GM12878 (cell line): ENCODE results near the gene ELL2. TPM values are rescaled to one million over a fixed set of nuclear protein-coding genes. Genes with fewer than 3 reads are reported as not detected.

Experiments used
- ATAC-seq: fragments of 200-7000 bp; cut with Tn5 transposase; 3 replicates; pipeline ENCODE4 v1.9.1; 2020; ENCODE audit warnings: mild to moderate bottlenecking, moderate library complexity
- BruUV-seq: library from RNA; stranded (reverse); fragments of 400-500 nt; replicated peaks from 2 replicates; lab custom pipeline; 2021; lab: Mats Ljungman, UMichigan
- CTCF ChIA-PET: fragments of 300-600 bp; sonication (Branson Sonifier 250); formaldehyde crosslinking; extraction: SDS; loops from one replicate; lab custom pipeline; 2021; ENCODE audit warnings: inconsistent platforms; lab: Yijun Ruan, JAX
- POLR2A ChIA-PET: fragments of 350-600 bp; formaldehyde crosslinking; extraction: SDS; loops from one replicate; lab custom pipeline; 2021; ENCODE audit warnings: inconsistent platforms; lab: Charles Lee
- RAD21 ChIA-PET: fragments of 300-600 bp; sonication (Branson Sonifier 250); formaldehyde crosslinking; loops from one replicate; lab custom pipeline; 2023; ENCODE audit warnings: antibody characterized with exemption; ENCODE audit not compliant: unreplicated experiment; lab: Charles Lee
- SMC1A ChIA-PET: fragments of 300-600 bp; sonication (Branson Sonifier 250); formaldehyde crosslinking; loops from one replicate; lab custom pipeline; 2023; ENCODE audit not compliant: unreplicated experiment, uncharacterized antibody; lab: Charles Lee
- DNase-seq: peaks from one replicate; pipeline ENCODE4 v3.0.0-alpha.2; 2011; ENCODE audit warnings: low read depth, low spot score
- FAIRE-seq: peaks from 3 replicates; lab custom pipeline; 2011; peaks lifted over from hg19 to GRCh38; lab: Jason Lieb, UNC
- H2AFZ ChIP-seq: 2 replicates; pipeline ENCODE4 v1.6.0; 2011; ENCODE audit warnings: low read depth, low read length, control low read depth; ENCODE audit not compliant: control insufficient read depth
- H3K27ac ChIP-seq: 2 replicates; pipeline ENCODE4 v1.5.1; 2011; ENCODE audit warnings: control low read depth; ENCODE audit not compliant: control insufficient read depth, insufficient read depth
- H3K27me3 ChIP-seq, 2 experiments: replicated peaks in 1 of 2; 2 replicates each; pipeline versions ENCODE4 v1.6.0 to v1.6.1; 2011; ENCODE audit warnings: low read length in 1 of 2; ENCODE audit not compliant: control insufficient read depth in 2 of 2, insufficient read depth in 2 of 2
- H3K36me3 ChIP-seq, 2 experiments: 2 replicates each; pipeline ENCODE4 v1.5.1; 2011; ENCODE audit warnings: low read length in 1 of 2; ENCODE audit not compliant: control insufficient read depth in 2 of 2, insufficient read depth in 2 of 2
- H3K4me1 ChIP-seq: 2 replicates; pipeline ENCODE4 v1.6.1; 2011; ENCODE audit warnings: mild to moderate bottlenecking, low read length, moderate library complexity, mixed read lengths; ENCODE audit not compliant: control insufficient read depth, insufficient read depth
- H3K4me2 ChIP-seq: 2 replicates; pipeline ENCODE4 v1.6.0; 2011; ENCODE audit warnings: control low read depth; ENCODE audit not compliant: control insufficient read depth, insufficient read depth
- H3K4me3 ChIP-seq: fragments of 200-600 bp; sonication (generic); 2 replicates; pipeline ENCODE4 v1.5.1; 2016
- H3K79me2 ChIP-seq: 2 replicates; pipeline ENCODE4 v1.6.0; 2011; ENCODE audit warnings: low read length; ENCODE audit not compliant: control insufficient read depth, insufficient read depth
- H3K9ac ChIP-seq: 2 replicates; pipeline ENCODE4 v1.8.0; 2011; ENCODE audit warnings: low read length, control low read depth, mixed read lengths; ENCODE audit not compliant: control insufficient read depth, insufficient read depth
- H3K9me3 ChIP-seq: replicated peaks from 3 replicates; pipeline ENCODE4 v1.5.1; 2011; ENCODE audit warnings: mild to moderate bottlenecking, low read length; ENCODE audit not compliant: control insufficient read depth, insufficient read depth
- H4K20me1 ChIP-seq: 2 replicates; pipeline ENCODE4 v1.6.0; 2011; ENCODE audit not compliant: control insufficient read depth, insufficient read depth
- ETV6 ChIP-seq, 2 experiments: fragments of 450-650 bp in 1 of 2; IDR thresholded peaks in 1 of 2; conservative IDR thresholded peaks in 1 of 2; 2 replicates each; pipeline ENCODE4 v1.6.1; 2014; ENCODE audit warnings: antibody characterized with exemption in 1 of 2, borderline replicate concordance in 1 of 2, low read depth in 1 of 2, mild to moderate bottlenecking in 1 of 2, moderate library complexity in 1 of 2
- POLR2A ChIP-seq: IDR thresholded peaks from 2 replicates; pipeline ENCODE4 v1.6.1; 2011; ENCODE audit warnings: low read depth, mild to moderate bottlenecking, low read length
- SUZ12 ChIP-seq: fragments of 200-600 bp; sonication (generic); IDR thresholded peaks from one replicate; pipeline ENCODE4 v1.6.1; 2018; ENCODE audit warnings: antibody characterized with exemption, mild to moderate bottlenecking; ENCODE audit not compliant: unreplicated experiment
- WGBS: methylation state at CpG from one replicate; pipeline ENCODE4 v1.1.6; 2016; ENCODE audit warnings: low lambda C conversion rate; ENCODE audit not compliant: insufficient replicate concordance, insufficient coverage; ENCODE audit errors: missing lambda C conversion rate; 5-methylcytosine and 5-hydroxymethylcytosine counted together
- in situ Hi-C: fragments of 300-500 bp; cut with MboI; formaldehyde crosslinking; loops from 9 replicates; pipeline ENCODE4 v1.14.3; 2018; ENCODE audit warnings: mixed read lengths
- intact Hi-C: fragments of 100-400 bp; cut with micrococcal nuclease; formaldehyde crosslinking; loops from one replicate; pipeline ENCODE4 v1.14.2; 2022; ENCODE audit not compliant: unreplicated experiment
- polyA plus RNA-seq, 11 experiments: library from polyadenylated mRNA; depleted of rRNA in 4 of 11; unstranded in 6 of 11; stranded (reverse) in 5 of 11; fragments of >200 nt; fragmentation: Nextera tagmentation in 4 of 11; fragmentation: Illumina TruSeq in 1 of 11; extraction: Ambion mirVana in 4 of 11; extraction: Trizol in 1 of 11; gene quantifications; 1 replicate in 1 of 11; 2 replicates in 10 of 11; pipeline versions ENCODE4 v1.2.1 to v1.2.3, GENCODE V29; 2011 to 2016; ENCODE audit warnings: inconsistent platforms in 2 of 11, missing spikeins in 2 of 11, low read depth in 1 of 11
- total RNA-seq, 4 experiments: library from RNA; depleted of rRNA in 3 of 4; stranded (reverse); fragments of >200 nt in 3 of 4; fragmentation: Illumina TruSeq in 1 of 4; extraction: Trizol in 1 of 4; gene quantifications; 2 replicates each; pipeline versions ENCODE4 v1.2.1 to v1.2.3, GENCODE V29; 2013 to 2021

Gene ELL2
- total and polyA plus RNA-seq, 10 of the 15 experiments (the other 5 are each of a cell fraction or from before 2014, with no cell fraction given), result 24.2 to 91.4 (median 57.4) TPM

DNA sequence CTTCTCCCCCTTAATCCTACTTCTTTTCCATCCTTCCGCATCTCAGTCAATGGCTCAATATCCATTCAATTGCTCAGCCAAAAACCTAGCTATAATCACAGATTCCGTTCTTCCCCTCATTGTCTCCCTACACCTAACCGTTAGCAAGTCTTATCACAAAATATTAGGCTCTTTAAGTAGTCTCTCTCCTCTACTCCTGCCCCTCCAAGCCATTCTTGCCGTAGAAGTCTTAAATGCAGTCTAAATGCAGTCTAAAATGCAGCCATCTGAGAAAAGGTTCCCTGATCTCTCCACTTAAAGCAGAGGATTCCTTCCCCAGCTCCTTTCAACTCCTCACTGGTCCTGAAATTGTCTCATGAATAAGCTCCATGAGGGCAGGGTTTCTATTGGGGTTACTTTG is 57.8 kb downstream of the ELL2 start:
- Histone ChIP-seq H4K20me1 (no peaks in the 10 kb centered on the region), H3K4me1 (peaks cover 11% of the 10 kb centered on the region), H3K27me3 (no peaks in the 10 kb centered on the region), H3K79me2 (no peaks in the 10 kb centered on the region; the same call in 1 of the 2 replicates), H3K27ac (no peak overlapping the region), H3K36me3 (peaks cover 6 to 14% of the 10 kb centered on the region in 2 experiments; a peak in 3 of 4 replicates), H3K4me2 (no peak overlapping the region), H2AFZ (no peak overlapping the region), H3K9ac (no peak overlapping the region), H3K4me3 (no peak overlapping the region), H3K9me3 (no peaks in the 10 kb centered on the region; the same call in 2 of the 3 replicates)
- ChIA-PET SMC1A (interaction anchor here (0.6 to 6.9 kb wide), 9 partner anchors 9 to 44 kb away, joined by 3 to 55 read pairs (median 3); no protein-coding TSS in a partner anchor), POLR2A (interaction anchor here (1.0 to 1.6 kb wide), 3 partner anchors 11 to 34 kb away, joined by 3 to 5 read pairs (median 4); no protein-coding TSS in a partner anchor), CTCF (interaction anchor here (0.7 to 1.8 kb wide), 7 partner anchors 9 to 433 kb away, joined by 3 to 7 read pairs (median 4); no protein-coding TSS in a partner anchor), RAD21 (interaction anchor here (0.8 to 2.1 kb wide), 5 partner anchors 11 to 56 kb away, joined by 3 to 6 read pairs (median 3); no protein-coding TSS in a partner anchor)
- DNase-seq, result no peak
- TF ChIP-seq ETV6 (conservative IDR thresholded peaks at IDR 0.05 in 1 of 2, IDR thresholded peaks at IDR 0.05 in 1 of 2; ENCODE audit: borderline replicate concordance in 1 of 2, low read depth in 1 of 2), result no peak
- BruUV-seq, result no TSS peak
- ATAC-seq, result no peak
- intact Hi-C loops (no loop called here), in situ Hi-C loops (no loop called here)
- no peak for FAIRE-seq
- 82% methylated on average over 4 of the region's 4 CpGs for WGBS

DNA sequence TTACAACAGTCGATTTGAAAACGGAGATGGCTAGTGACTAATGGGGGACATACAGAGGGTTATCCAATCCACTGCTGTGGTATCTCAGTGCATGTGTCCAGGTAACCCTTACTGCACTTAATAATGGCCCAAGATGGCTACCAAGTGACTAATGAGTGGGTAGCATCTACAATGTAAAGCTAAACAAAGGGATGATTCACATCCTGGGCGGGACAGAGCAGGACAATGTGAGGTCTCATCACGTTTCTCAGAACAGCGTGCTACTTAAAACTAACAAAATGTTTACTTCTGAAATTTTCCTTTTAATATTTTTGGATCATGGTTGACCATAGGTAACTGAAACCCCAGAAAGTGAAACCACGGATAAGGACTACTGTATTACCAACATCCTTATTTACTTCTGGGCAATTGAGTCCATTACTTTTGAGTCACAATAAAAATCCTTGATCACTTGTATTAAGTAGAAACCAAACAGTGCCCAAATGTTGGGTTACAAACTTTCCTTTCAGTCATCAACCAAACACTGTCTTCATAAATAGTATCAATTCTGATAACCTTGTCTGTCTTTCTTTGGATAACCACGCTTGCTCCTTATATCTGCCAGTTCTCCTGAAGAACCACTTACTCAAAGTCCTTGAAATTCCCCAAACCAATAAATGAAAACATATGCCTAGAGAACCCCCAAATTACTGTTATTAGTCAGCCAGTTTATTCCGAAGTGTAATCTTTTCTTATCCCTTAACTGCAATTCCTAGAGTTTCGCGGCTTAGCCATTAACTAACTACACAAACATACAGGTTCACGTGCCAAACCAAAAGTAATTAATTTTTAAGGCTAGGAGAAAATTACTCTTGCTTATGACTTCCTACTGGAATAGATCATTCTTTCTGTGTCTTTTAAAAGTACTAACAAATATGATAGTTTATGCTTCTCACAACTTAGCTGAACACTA is 59.7 kb downstream of the ELL2 start:
- Histone ChIP-seq H4K20me1 (no peaks in the 10 kb centered on the region), H3K9ac (no peak overlapping the region)
- no peak for TF ChIP-seq SUZ12
- TF ChIP-seq POLR2A, result peak; percentile 41; the same call in 1 of the 2 replicates
- TF ChIP-seq, all 136 proteins: peak for 1
- no peaks in the 10 kb centered on the region; the same call in 1 of the 2 replicates for H3K79me2 ChIP-seq
- no peak overlapping the region for H2AFZ ChIP-seq
- peaks cover 7 to 12% of the 10 kb centered on the region in 2 experiments; a peak in 3 of 4 replicates for H3K36me3 ChIP-seq
- CTCF ChIA-PET, result no interaction called here
- no peak overlapping the region for H3K4me2 ChIP-seq
- WGBS, result 97% methylated on average over 11 of the region's 11 CpGs
- no TSS peak for BruUV-seq
- in situ Hi-C loops (no loop called here), intact Hi-C loops (no loop called here)
- H3K9me3 ChIP-seq, result no peaks in the 10 kb centered on the region
- POLR2A ChIA-PET, result no interaction called here
- H3K4me3 ChIP-seq, result no peak overlapping the region
- RAD21 ChIA-PET, result interaction anchor here (0.9 to 1.2 kb wide), 3 partner anchors 30 to 42 kb away, joined by 3 read pairs; no protein-coding TSS in a partner anchor
- no peak overlapping the region for H3K27ac ChIP-seq
- DNase-seq, result no peak
- no peaks in the 10 kb centered on the region for H3K27me3 ChIP-seq
- SMC1A ChIA-PET, result interaction anchor here (1.0 to 6.9 kb wide), 6 partner anchors 16 to 698 kb away, joined by 3 to 55 read pairs (median 4); no protein-coding TSS in a partner anchor
- FAIRE-seq, result no peak
- H3K4me1 ChIP-seq, result no peaks in the 10 kb centered on the region
- peak; percentile 42 for ATAC-seq
